IMR-90 (cell line): ENCODE measurements around the gene KRR1. TPM values are rescaled to one million over a fixed set of nuclear protein-coding genes. Genes with fewer than 3 reads are reported as not detected.
"Not testable (repeated sequence)": the region's sequence is repeated elsewhere in the genome, so short reads cannot be mapped to it uniquely, and the experiment has no call there.

Experiments
- ATAC-seq: fragments of 200-7000 bp; cut with Tn5 transposase; 2 replicates; pipeline ENCODE4 v1.9.1; 2020; ENCODE audit warnings: low read depth, mild to moderate bottlenecking, moderate library complexity
- BruUV-seq: library from RNA; stranded (reverse); fragments of 400-500 nt; replicated peaks from 2 replicates; lab custom pipeline; 2021; lab: Mats Ljungman, UMichigan
- CTCF ChIA-PET: fragments of 300-600 bp; formaldehyde crosslinking; extraction: SDS; loops from one replicate; lab custom pipeline; 2021; ENCODE audit warnings: antibody characterized with exemption; lab: Yijun Ruan, JAX
- POLR2A ChIA-PET: fragments of 300-600 bp; sonication (Branson Sonifier 250); formaldehyde crosslinking; loops from one replicate; lab custom pipeline; 2022; ENCODE audit warnings: antibody characterized with exemption; ENCODE audit not compliant: unreplicated experiment; lab: Charles Lee
- DNase-seq: peaks from one replicate; pipeline ENCODE4 v3.0.0; 2013
- H2AFZ ChIP-seq: replicated peaks from 2 replicates; pipeline ENCODE3; 2013; ENCODE audit warnings: low read length, mild to moderate bottlenecking; ENCODE audit not compliant: poor library complexity
- H2AK5ac ChIP-seq: 2 replicates; pipeline ENCODE4 v1.6.1; 2013; ENCODE audit warnings: low read depth, low read length, inconsistent platforms
- H2AK9ac ChIP-seq: replicated peaks from 2 replicates; pipeline ENCODE3; 2013; ENCODE audit warnings: mild to moderate bottlenecking, low read depth, low read length, moderate library complexity; ENCODE audit not compliant: poor library complexity
- H2BK120ac ChIP-seq: 2 replicates; pipeline ENCODE4 v1.6.1; 2013; ENCODE audit warnings: low read depth, low read length, inconsistent platforms
- H2BK15ac ChIP-seq: 3 replicates; pipeline ENCODE4 v1.6.1; 2013; ENCODE audit warnings: low read depth, low read length, inconsistent platforms
- H2BK20ac ChIP-seq: 2 replicates; pipeline ENCODE4 v1.6.1; 2013; ENCODE audit warnings: low read depth, mild to moderate bottlenecking, inconsistent platforms, low read length, moderate library complexity
- H2BK5ac ChIP-seq: 2 replicates; pipeline ENCODE4 v1.6.1; 2013; ENCODE audit warnings: mild to moderate bottlenecking, low read depth, low read length, inconsistent platforms; ENCODE audit not compliant: poor library complexity, severe bottlenecking
- H3K14ac ChIP-seq: replicated peaks from 2 replicates; pipeline ENCODE4 v1.6.1; 2013; ENCODE audit warnings: low read depth, low read length, inconsistent platforms
- H3K18ac ChIP-seq: 2 replicates; pipeline ENCODE4 v1.6.1; 2013; ENCODE audit warnings: low read depth, low read length, control low read depth
- H3K23ac ChIP-seq: 2 replicates; pipeline ENCODE4 v1.6.1; 2013; ENCODE audit warnings: low read depth, low read length, inconsistent platforms
- H3K27ac ChIP-seq: 2 replicates; pipeline ENCODE4 v1.5.1; 2013; ENCODE audit warnings: mild to moderate bottlenecking, control low read depth, low read length; ENCODE audit not compliant: insufficient read depth
- H3K27me3 ChIP-seq: 2 replicates; pipeline ENCODE4 v1.6.1; 2013; ENCODE audit warnings: low read length; ENCODE audit not compliant: control insufficient read depth, insufficient read depth
- H3K36me3 ChIP-seq: 2 replicates; pipeline ENCODE4 v1.6.1; 2013; ENCODE audit warnings: low read length, mixed read lengths; ENCODE audit not compliant: control insufficient read depth, insufficient read depth
- H3K4ac ChIP-seq: 2 replicates; pipeline ENCODE4 v1.6.1; 2013; ENCODE audit warnings: low read depth, low read length, inconsistent platforms
- H3K4me1 ChIP-seq: 2 replicates; pipeline ENCODE4 v1.6.1; 2013; ENCODE audit warnings: low read length, mixed read lengths; ENCODE audit not compliant: control insufficient read depth, insufficient read depth
- H3K4me2 ChIP-seq: 2 replicates; pipeline ENCODE4 v1.6.1; 2013; ENCODE audit warnings: low read depth, mild to moderate bottlenecking, control low read depth, low read length, moderate library complexity
- H3K4me3 ChIP-seq: 2 replicates; pipeline ENCODE4 v1.5.1; 2013; ENCODE audit warnings: low read depth, mild to moderate bottlenecking, control low read depth, low read length, moderate library complexity; ENCODE audit not compliant: insufficient read depth
- H3K56ac ChIP-seq: 2 replicates; pipeline ENCODE4 v1.6.1; 2013; ENCODE audit warnings: low read length, inconsistent platforms; ENCODE audit not compliant: insufficient read depth; ENCODE audit errors: extremely low read depth
- H3K79me1 ChIP-seq, 2 experiments: 2 replicates each; pipeline ENCODE4 v1.6.1; 2013; ENCODE audit warnings: low read length in 2 of 2, inconsistent platforms in 1 of 2, low read depth in 1 of 2
- H3K9ac ChIP-seq: 2 replicates; pipeline ENCODE4 v1.6.1; 2013; ENCODE audit warnings: low read depth, low read length, control low read depth
- H3K9me1 ChIP-seq: 2 replicates; pipeline ENCODE4 v1.6.1; 2013; ENCODE audit warnings: low read length, inconsistent platforms; ENCODE audit not compliant: insufficient read depth
- H3K9me3 ChIP-seq: 2 replicates; pipeline ENCODE4 v1.6.1; 2013; ENCODE audit warnings: low read length; ENCODE audit not compliant: control insufficient read depth, insufficient read depth
- H4K20me1 ChIP-seq: 2 replicates; pipeline ENCODE4 v1.6.1; 2013; ENCODE audit warnings: low read length, inconsistent platforms; ENCODE audit not compliant: insufficient read depth
- H4K5ac ChIP-seq: 2 replicates; pipeline ENCODE4 v1.6.1; 2013; ENCODE audit warnings: mild to moderate bottlenecking, low read depth, low read length, control low read depth
- H4K8ac ChIP-seq, 2 experiments: 2 replicates each; pipeline ENCODE4 v1.6.1; 2013; ENCODE audit warnings: low read depth in 2 of 2, low read length in 2 of 2, control low read depth in 1 of 2, inconsistent platforms in 1 of 2
- H4K91ac ChIP-seq: 2 replicates; pipeline ENCODE4 v1.6.1; 2013; ENCODE audit warnings: low read depth, low read length, inconsistent platforms; ENCODE audit not compliant: insufficient read depth
- CTCF ChIP-seq: conservative IDR thresholded peaks from 2 replicates; pipeline ENCODE4 v1.5.1; 2012; ENCODE audit warnings: mild to moderate bottlenecking, low read depth, low read length, improper control_type of control experiment
- POLR2A ChIP-seq: IDR thresholded peaks from 2 replicates; pipeline ENCODE4 v1.6.1; 2012; ENCODE audit warnings: mild to moderate bottlenecking, low read depth, low read length
- RAD21 ChIP-seq: IDR thresholded peaks from 2 replicates; pipeline ENCODE4 v1.6.1; 2012; ENCODE audit warnings: low read length, improper control_type of control experiment
- SMC3 ChIP-seq: fragments of 150-350 bp; IDR thresholded peaks from 2 replicates; pipeline ENCODE4 v1.6.1; 2016; ENCODE audit warnings: low read depth, mild to moderate bottlenecking, antibody characterized with exemption, low read length, moderate library complexity
- USF2 ChIP-seq: fragments of 150-350 bp; IDR thresholded peaks from 2 replicates; pipeline ENCODE4 v1.6.1; 2017; ENCODE audit warnings: mild to moderate bottlenecking, antibody characterized with exemption, low read length, low read depth
- WGBS, 2 experiments: methylation state at CpG; one replicate each; pipeline versions ENCODE4 v1.1.5 to v1.1.7; 2013; ENCODE audit warnings: missing lambda C conversion rate in 2 of 2; ENCODE audit not compliant: insufficient read length in 1 of 2; ENCODE audit errors: extremely low coverage in 2 of 2; 5-methylcytosine and 5-hydroxymethylcytosine counted together
- dilution Hi-C: fragments of 300-500 bp; cut with HindIII; formaldehyde crosslinking; loops from one replicate; pipeline ENCODE4 v1.14.3; 2018; ENCODE audit warnings: low sequenced_read_pairs; ENCODE audit not compliant: unreplicated experiment
- in situ Hi-C: fragments of 300-500 bp; cut with MboI; formaldehyde crosslinking; loops from 3 replicates; pipeline ENCODE4 v1.14.3; 2019; ENCODE audit warnings: low sequenced_read_pairs, inconsistent platforms, mixed read lengths
- intact Hi-C: fragments of 100-400 bp; cut with micrococcal nuclease; formaldehyde crosslinking; loops from 2 replicates; pipeline ENCODE4 v1.10.0; 2022
- polyA plus RNA-seq, 3 experiments: library from polyadenylated mRNA; depleted of rRNA; stranded (reverse); fragments of >200 nt; gene quantifications; 2 replicates each; pipeline ENCODE4 v1.2.3, GENCODE V29; 2012; ENCODE audit warnings: low replicate concordance in 1 of 3
- total RNA-seq: library from RNA; depleted of rRNA; stranded (reverse); fragments of >200 nt; gene quantifications from 2 replicates; pipeline ENCODE4 v1.2.3, GENCODE V29; 2012

KRR1 gene
- total and polyA plus RNA-seq, 2 of the 4 experiments (the other 2 are of a cell fraction) = 18.3 to 31.4 TPM

- POLR2A ChIA-PET = no interaction called here
- ATAC-seq (peak; percentile 35; the same call in 1 of the 2 replicates), DNase-seq (peak; percentile 36)
- dilution Hi-C loops = no loop called here
- Histone ChIP-seq H3K27ac (peak overlapping the region; percentile 16; the same call in 1 of the 2 replicates), H4K8ac (no peak overlapping the region), H2AFZ (no peak overlapping the region), H2AK5ac (no peak overlapping the region), H3K4me3 (no peak overlapping the region), H2BK20ac (no peak overlapping the region), H2AK9ac (no peak overlapping the region), H3K9ac (no peak overlapping the region), H2BK15ac (no peak overlapping the region), H3K9me1 (peaks cover 9% of the 10 kb centered on the region; the same call in 1 of the 2 replicates), H3K14ac (no peak overlapping the region), H3K9me3 (no peaks in the 10 kb centered on the region), H3K79me1 (peaks cover 0 to 4% of the 10 kb centered on the region in 2 experiments; a peak in 2 of 4 replicates), H3K18ac (no peak overlapping the region), H3K4ac (peak overlapping the region; percentile 51; the same call in 1 of the 2 replicates), H3K27me3 (no peaks in the 10 kb centered on the region), H3K4me1 (peaks cover 11% of the 10 kb centered on the region), H3K23ac (no peak overlapping the region), H3K36me3 (no peaks in the 10 kb centered on the region), H4K20me1 (no peaks in the 10 kb centered on the region), H4K91ac (no peak overlapping the region), H2BK5ac (peak overlapping the region; percentile 36), H3K56ac (no peak overlapping the region), H4K5ac (no peak overlapping the region), H3K4me2 (no peak overlapping the region), H2BK120ac (no peak overlapping the region)
- in situ Hi-C loops = loop anchor here (10.0 to 25.0 kb wide), 2 partner anchors 820 to 937 kb away; partner anchors contain the start of gene BBS10
- no TSS peak for BruUV-seq
- TF ChIP-seq RAD21 (peak; percentile 58), SMC3 (peak; percentile 59), POLR2A (no peak), CTCF (peak; percentile 57), USF2 (no peak)
- intact Hi-C loops = loop anchor here (5.0 kb wide), 1 partner anchor 1062 kb away; no protein-coding TSS in a partner anchor
- no CpG with 5 or more reads among the region's 1 CpG for WGBS, 2 experiments
- CTCF ChIA-PET = interaction anchor here (0.6 to 1.5 kb wide), 6 partner anchors 14 to 512 kb away, joined by 3 read pairs; partner anchors contain the start of gene KRR1
Measured at GRCh38 chr12:75525263-75525662, 13.9 kb upstream of the KRR1 start.

GRCh38 chr12:75522124-75522523, 10.7 kb upstream of the KRR1 start:
- BruUV-seq, H2AK5ac ChIP-seq, H3K4me1 ChIP-seq, H3K79me1 ChIP-seq, intact Hi-C loops, H4K5ac ChIP-seq, H3K9me3 ChIP-seq, H3K56ac ChIP-seq, H2AFZ ChIP-seq, H3K23ac ChIP-seq, H3K4me3 ChIP-seq, POLR2A ChIA-PET, H3K9me1 ChIP-seq, H3K27ac ChIP-seq, CTCF ChIA-PET, H2BK120ac ChIP-seq, H3K27me3 ChIP-seq, H2AK9ac ChIP-seq, H3K4me2 ChIP-seq, DNase-seq, H2BK15ac ChIP-seq, H3K4ac ChIP-seq, H3K9ac ChIP-seq, H2BK20ac ChIP-seq, dilution Hi-C loops, H3K18ac ChIP-seq, H3K36me3 ChIP-seq, ATAC-seq, H3K14ac ChIP-seq, H2BK5ac ChIP-seq, H4K8ac ChIP-seq, H4K91ac ChIP-seq, H4K20me1 ChIP-seq: not testable (repeated sequence)
- in situ Hi-C loops = loop anchor here (10.0 kb wide), 1 partner anchor 823 kb away; the partner anchor contains the start of gene BBS10
- no CpG with 5 or more reads among the region's 5 CpGs for WGBS, 2 experiments
